ENCODE results near the gene PALM. TPM values are rescaled to one million over a fixed set of nuclear protein-coding genes. Genes with fewer than 3 reads are reported as not detected.

The PALM gene
- total RNA-seq, 1 experiment from 2014 or later = 18.5 TPM

- no peak overlapping the region for H3K9ac ChIP-seq (ENCODE audit: extremely low read depth, insufficient read length, low read length)
- H3K14ac ChIP-seq (ENCODE audit: insufficient read depth, low read length) = no peak overlapping the region
- Mint-ChIP-seq H3K36me3 (ENCODE audit: insufficient read depth in 1 of 3, low read depth in 3 of 3) (no peaks in the 10 kb centered on the region), H3K4me3 (no peak overlapping the region), H3K4me1 (no peaks in the 10 kb centered on the region), H3K9me3 (no peaks in the 10 kb centered on the region), H3K27me3 (ENCODE audit: low read depth) (peaks cover 3% of the 10 kb centered on the region), H3K27ac (peak overlapping the region in 1 of 3 experiments; percentile 82; a peak in 1 of 7 replicates)
- H3K79me2 ChIP-seq (ENCODE audit: insufficient read depth, low read length) = no peaks in the 10 kb centered on the region
- no peak overlapping the region for H3T11ph ChIP-seq (ENCODE audit: low read length)
- no CpG with 5 or more reads among the region's 14 CpGs for WGBS (ENCODE audit: extremely low coverage, insufficient read length, low lambda C conversion rate)
- H2AFZ ChIP-seq (ENCODE audit: low read length) = no peak overlapping the region
- H3K4ac ChIP-seq (ENCODE audit: low read depth, low read length) = no peak overlapping the region
- H4K20me1 ChIP-seq (ENCODE audit: control insufficient read depth, insufficient read depth, insufficient read length) = no peaks in the 10 kb centered on the region
- no peak overlapping the region for H3K27ac ChIP-seq (ENCODE audit: insufficient read length, low read depth, low read length)
- no peak overlapping the region for H2BK120ac ChIP-seq (ENCODE audit: low read depth, low read length, poor library complexity, severe bottlenecking)
- no peak overlapping the region for H2AK5ac ChIP-seq (ENCODE audit: insufficient read length, low read length)
- H3K56ac ChIP-seq (ENCODE audit: insufficient read length, low read depth, low read length) = no peak overlapping the region
- no peak overlapping the region for H3K4me2 ChIP-seq (ENCODE audit: insufficient read depth, insufficient read length, low read length)
- no peaks in the 10 kb centered on the region for H3K9me3 ChIP-seq (ENCODE audit: control insufficient read depth, low read depth, low read length)
- H3K23me2 ChIP-seq (ENCODE audit: insufficient read length, low read depth, low read length, poor library complexity, severe bottlenecking) = no peaks in the 10 kb centered on the region
- H3K4me1 ChIP-seq (ENCODE audit: insufficient read depth, low read length) = no peaks in the 10 kb centered on the region
- no peak overlapping the region for H4K91ac ChIP-seq (ENCODE audit: insufficient read length, low read depth, low read length)
- H4K5ac ChIP-seq (ENCODE audit: insufficient read length, low read depth, low read length) = no peak overlapping the region
- no peak overlapping the region for H2BK15ac ChIP-seq (ENCODE audit: low read depth, low read length)
- no peak overlapping the region for H4K8ac ChIP-seq (replicated peaks; ENCODE audit: insufficient read length, low read depth, low read length)
- no peak overlapping the region for H3K23ac ChIP-seq (ENCODE audit: insufficient read length, low read depth, low read length)
- no peaks in the 10 kb centered on the region for H3K79me1 ChIP-seq (ENCODE audit: insufficient read depth, low read depth, low read length, poor library complexity, severe bottlenecking)
- TF ChIP-seq CTCF (conservative IDR thresholded peaks at IDR 0.05) = no peak
- H3K18ac ChIP-seq (ENCODE audit: insufficient read length, low read depth, low read length) = no peak overlapping the region
- no peak overlapping the region for H2BK5ac ChIP-seq (ENCODE audit: insufficient read length, low read length)
- H3K27me3 ChIP-seq (ENCODE audit: insufficient read depth, low read length) = no peaks in the 10 kb centered on the region
- no peak overlapping the region for H2BK12ac ChIP-seq (ENCODE audit: insufficient read length, low read depth, low read length)
- no peak for DNase-seq
- no peak overlapping the region for H2BK20ac ChIP-seq (ENCODE audit: low read depth, low read length, poor library complexity, severe bottlenecking)
These were observed 59.7 kb downstream of the PALM start for GRCh38 chr19:768424-768823.
